Activated CD4-positive, alpha-beta T cell treated with anti-CD3 and anti-CD28 coated beads for 48 hours (primary cell): ENCODE results near the gene OR2T6.
"Not testable (repeated sequence)": the region's sequence is repeated elsewhere in the genome, so short reads cannot be mapped to it uniquely, and the experiment has no call there.

Experiments used
- DNase-seq: peaks from one replicate; pipeline ENCODE4 v3.0.0-alpha.2; 2020

The OR2T6 gene, protein sequence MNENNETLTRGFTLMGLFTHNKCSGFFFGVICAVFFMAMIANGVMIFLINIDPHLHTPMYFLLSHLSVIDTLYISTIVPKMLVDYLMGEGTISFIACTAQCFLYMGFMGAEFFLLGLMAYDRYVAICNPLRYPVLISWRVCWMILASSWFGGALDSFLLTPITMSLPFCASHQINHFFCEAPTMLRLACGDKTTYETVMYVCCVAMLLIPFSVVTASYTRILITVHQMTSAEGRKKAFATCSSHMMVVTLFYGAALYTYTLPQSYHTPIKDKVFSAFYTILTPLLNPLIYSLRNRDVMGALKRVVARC

DNA sequence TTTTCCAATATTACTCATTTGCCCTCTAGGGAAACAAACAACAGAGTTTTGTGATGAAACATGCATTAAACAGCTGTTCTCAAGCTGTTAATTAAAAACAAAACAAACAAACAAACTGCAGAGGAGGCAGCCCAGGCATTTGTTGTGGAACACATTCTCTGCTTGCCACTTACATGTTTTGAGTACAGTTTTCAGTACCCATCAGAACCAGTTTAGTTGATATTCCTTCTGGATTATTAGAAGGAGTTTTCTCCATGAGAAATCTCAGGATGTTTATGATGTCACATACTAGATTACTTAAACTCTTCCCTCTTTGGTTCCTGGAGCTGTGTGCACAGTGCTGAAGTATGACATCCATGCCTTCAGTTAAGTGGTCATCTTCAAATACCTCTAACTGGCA is at the start of gene OR2T6:
OR2T6 (plus strand) TSS at position 301 of the 400 bp plus-strand sequence. CDS start 11,863 bp downstream, outside the sequence.
- no peak for DNase-seq

GRCh38 chr1:248343451-248343850 is 32.1 kb upstream of the OR2T6 start:
- no peak for DNase-seq

DNA sequence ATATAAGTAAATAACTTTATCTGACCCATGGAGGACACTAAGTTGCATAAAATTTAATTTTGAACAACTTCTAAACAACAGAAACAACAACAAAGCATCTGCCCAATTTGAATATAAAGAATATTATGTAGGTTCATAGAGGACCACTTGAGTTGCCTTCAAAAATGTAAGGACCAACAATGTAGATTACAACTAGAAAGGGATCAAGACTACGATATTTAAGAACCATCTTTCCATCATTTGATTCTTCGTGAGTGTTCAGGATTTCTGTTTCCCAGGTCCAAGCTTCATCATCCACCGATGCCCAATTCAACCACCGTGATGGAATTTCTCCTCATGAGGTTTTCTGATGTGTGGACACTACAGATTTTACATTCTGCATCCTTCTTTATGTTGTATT is 27.1 kb upstream of the OR2T6 start, which contains the start of gene OR14C36:
OR14C36 (plus strand) TSS at position 301 of the 400 bp plus-strand sequence; CDS start at position 301, 0 bp downstream.
- DNase-seq, result no peak

DNA sequence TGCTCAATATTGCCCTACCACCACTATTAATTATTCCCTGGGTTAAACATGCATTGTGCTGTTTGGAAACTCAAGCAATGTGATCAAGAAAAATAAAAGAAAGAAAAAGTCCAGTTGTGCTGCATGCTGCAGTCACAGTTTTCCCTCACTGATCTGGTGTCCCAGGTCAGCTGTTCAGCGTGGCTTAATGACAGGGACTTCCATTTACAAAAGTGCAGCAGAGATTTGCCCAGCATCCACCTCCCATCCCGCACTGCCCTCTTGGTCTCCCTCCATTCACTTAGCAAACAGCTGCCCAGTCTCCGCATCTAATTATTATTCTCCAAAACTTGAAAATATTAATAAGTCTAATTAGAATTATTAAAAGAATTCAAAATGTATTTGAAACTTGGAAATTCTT is 16.1 kb upstream of the OR2T6 start:
- DNase-seq, result no peak

DNA sequence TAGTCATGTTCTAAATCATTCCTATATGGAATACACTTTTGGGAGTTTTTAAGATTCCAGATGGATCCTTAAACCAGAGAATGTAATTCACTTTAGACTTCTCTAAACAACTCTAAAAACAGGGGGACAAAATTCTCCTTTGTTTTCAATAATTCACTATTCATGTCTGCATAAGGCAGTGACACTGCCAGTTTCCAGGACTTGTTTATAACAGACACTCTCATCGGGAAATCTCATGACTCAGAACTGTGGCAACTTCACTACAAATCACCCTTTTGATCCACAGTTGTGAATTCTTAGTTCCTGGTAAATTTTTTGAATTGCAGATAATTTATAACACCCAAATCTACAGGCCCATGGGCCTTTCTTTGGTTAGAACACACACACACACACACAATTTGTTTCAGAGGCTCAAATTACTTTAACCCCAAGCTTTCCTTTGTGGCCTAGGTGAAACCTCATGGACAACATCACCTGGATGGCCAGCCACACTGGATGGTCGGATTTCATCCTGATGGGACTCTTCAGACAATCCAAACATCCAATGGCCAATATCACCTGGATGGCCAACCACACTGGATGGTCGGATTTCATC is 14.3 kb upstream of the OR2T6 start, which contains the start of gene OR2T4:
OR2T4 (plus strand) TSS at position 545 of the 595 bp plus-strand sequence; CDS start at position 545, 0 bp downstream.
- DNase-seq, result no peak

DNA sequence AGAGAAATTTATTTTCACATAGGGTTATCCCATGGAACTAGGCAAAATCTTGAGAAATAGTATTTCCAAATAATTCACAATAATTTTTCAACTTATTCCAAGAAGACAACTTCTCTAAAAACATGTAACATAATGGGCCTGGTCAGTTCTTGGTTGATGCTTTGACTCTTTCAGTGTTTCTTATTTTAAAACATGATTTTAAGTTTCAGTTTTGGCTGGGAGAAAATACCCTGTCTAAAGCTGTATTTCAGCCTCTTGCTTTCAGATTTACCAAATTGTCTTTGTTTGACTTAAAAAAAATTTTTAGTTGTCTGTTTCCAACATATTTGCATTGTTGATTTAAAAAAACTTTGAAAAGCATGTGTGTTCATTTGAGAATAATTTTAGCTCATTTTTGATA is 8.9 kb upstream of the OR2T6 start:
- DNase-seq, result no peak

DNA sequence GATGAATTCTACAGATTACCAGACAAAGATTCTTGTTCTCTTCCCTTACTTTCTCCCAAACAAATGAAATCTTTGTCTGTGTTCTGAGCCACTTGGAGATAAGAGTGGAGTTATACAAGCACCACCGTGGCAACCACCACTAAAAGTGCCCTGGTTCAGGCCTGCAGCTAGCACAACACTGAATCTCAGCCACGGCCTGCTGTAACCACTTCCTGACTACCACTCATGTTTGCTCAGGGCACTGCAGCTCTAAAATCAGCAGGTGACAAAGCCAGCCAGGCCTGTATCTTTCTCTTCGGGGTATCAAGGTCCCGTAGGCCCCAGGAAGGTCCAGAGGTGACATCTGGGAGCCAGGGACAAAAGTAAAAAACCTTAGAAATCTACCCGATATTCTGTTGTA is 3.2 kb upstream of the OR2T6 start:
- DNase-seq, result peak; percentile 4

DNA sequence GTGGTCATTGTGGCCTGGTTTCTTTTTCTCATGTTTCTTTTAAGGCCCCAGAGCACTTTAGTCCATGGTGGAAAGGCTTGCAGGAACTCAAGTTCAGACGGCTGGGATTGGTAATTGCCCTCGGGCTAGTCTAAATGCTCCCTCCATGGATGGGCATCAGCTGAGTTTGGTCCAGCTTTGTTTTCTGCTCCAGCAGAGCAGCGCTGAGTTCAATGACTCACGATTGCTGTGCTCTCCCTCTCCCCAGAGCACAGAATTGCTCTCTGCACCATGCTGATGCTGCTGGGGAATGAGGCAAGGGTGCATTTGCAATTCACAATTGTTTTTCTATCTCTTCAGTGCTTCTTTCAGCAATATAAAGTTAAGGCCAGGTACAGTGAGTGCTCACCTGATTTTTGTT is 1.8 kb upstream of the OR2T6 start:
- no peak for DNase-seq

DNA sequence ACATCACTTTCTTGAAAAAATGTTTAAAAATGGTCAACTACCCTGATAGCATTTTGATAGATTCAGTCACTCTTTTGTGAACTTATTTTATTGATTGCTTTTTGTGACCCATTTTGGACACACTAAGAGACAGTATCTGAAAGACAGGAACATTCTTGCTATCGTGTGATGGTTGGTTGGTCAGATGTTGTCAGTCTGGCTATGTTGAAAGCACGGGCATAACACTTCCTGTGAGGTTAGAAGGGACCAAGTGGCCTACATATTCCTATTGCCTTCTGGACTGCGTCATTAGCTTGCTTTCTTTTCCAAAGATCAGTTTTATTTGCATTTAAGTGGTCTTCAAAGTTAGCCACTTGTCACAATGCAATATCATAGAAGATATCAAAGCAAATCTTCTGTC is 1.4 kb downstream of the OR2T6 start:
- DNase-seq, result no peak

- DNase-seq, result no peak
These were observed 5.3 kb downstream of the OR2T6 start for GRCh38 chr1:248380854-248381253.

DNA sequence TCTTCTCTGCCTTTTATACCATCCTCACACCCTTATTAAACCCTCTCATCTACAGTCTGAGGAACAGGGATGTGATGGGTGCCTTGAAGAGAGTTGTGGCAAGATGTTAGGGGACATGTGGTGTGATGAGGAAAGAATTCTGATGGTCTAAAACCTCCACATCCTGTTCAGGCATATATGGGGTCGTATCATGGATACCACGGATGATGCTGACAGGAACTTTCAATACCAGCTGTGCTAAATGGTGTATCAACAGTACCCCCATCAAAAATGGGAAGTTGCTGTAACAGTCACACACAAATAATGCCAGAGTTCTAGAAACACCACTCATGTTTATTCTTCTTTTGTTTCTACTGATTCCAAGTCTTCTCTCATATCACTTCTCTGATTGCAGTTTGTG is 12.9 kb downstream of the OR2T6 start:
- DNase-seq, result no peak

- no peak for DNase-seq
These were observed 17.5 kb downstream of the OR2T6 start for GRCh38 chr1:248393050-248393449.

DNA sequence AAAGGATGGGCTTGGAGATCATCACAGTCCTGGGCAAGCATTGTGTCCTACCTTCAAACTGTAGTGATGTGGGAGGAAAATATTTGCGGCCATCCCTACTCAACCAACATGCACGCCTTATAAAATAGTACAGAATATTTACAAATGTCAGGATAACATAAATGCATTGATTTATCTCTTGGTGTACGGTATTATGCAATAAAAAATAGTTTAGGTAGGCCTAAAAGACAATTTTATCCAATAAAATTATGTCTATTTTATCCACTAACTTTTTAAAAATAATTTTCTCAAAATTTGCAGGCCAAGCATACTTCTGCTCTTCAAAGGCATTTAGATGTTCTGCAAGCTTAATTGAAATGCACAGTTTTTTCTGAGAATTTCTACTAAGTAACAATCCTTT is 27.2 kb downstream of the OR2T6 start, which contains the start of gene OR2T1:
OR2T1 (plus strand) TSS at position 301 of the 400 bp plus-strand sequence. CDS start 3,100 bp downstream, outside the sequence.
- DNase-seq, result no peak

DNA sequence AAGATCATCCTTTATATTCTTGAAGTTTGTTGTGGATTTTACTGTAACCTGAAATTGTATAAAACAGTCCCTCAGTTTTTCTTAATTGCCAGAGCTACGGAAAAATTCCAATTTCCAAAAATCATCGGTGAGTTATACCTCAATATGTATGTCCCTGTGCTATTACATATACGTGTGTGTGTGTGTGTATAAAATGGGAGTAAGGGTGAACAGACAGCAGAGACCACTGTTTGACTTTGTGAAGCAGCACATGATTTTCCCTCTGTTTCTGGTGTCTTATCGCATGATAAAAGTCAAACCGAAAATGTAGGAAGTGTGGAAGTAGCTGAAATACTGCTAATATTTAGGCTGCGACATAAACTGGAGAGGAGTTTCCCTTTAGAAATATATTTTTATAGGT is 28.5 kb downstream of the OR2T6 start:
- no peak for DNase-seq

DNA sequence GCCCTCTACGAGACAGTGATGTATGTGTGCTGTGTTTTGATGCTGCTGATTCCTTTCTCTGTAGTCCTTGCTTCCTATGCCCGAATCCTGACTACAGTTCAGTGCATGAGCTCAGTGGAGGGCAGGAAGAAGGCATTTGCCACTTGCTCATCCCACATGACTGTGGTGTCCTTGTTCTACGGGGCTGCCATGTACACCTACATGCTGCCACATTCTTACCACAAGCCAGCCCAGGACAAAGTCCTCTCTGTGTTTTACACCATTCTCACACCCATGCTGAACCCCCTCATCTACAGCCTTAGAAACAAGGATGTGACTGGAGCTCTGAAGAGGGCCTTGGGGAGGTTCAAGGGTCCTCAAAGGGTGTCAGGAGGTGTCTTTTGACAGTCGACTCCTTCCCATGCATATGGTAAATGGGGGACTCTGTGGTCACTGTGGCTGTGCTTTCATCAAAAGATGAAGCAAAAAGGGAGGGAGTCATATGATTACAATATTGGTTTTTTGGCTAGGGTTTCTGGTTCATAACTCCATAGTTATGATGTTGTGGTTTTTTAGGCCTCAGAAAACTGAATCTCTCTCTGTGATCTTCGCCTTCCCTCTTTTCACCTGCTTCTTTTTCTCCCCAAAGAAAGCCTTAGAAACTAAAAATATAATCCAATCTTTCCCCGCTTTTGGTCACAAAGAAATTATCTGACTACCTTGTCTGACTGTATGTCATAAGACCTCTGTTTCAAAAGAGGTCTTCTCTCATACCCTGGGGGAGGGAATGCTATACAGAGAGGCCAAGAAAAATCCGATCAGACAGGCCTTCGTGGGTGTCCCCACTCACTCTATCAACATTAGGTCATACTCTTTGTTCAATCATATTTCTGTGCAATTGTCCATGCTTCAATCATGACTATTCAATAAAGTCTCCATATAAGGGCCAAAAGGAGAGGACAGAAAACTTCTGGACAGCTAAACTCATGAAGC is 31.5 kb downstream of the OR2T6 start:
- DNase-seq, result no peak

GRCh38 chr1:248416226-248416625 is 40.7 kb downstream of the OR2T6 start:
- DNase-seq, result no peak

DNA sequence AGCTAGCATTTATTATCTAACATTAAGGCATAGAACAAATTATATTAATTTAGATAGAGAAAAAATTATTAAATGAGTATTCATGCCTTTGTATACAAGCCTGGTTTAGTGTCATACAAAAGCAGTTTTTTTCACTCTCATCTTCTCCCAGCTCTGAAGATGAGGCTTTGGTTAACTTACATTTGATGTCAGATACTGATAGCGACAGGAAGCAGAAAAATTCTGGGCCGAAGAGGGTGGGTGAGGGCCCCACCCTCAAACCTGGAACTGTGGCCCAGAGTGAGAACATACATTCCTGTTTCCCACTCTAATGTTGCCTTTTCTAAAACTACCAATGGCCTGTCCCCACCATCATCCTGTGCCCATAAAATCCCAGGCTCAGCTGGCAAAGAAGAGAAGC is 42.3 kb downstream of the OR2T6 start:
- DNase-seq, result no peak

DNA sequence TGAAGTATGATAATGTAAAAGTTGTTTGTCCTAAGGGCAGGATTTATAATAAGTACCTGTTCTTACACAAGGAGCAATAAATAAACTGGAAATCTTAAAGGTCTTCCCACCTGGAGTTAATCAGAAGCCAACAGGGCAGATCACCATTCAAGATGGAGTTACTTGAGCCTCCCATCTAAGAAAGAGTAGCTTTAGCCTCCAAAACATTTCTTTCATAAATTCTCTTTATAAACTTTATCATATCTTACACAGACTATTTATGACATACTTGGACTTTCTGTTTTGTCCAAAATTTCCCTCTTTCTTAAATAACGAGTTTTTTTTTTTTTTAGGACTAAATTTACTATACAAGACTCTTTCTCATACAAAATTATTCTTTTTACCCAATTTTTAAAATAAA is 45.8 kb downstream of the OR2T6 start:
- no peak for DNase-seq

GRCh38 chr1:248427526-248428191 is 52.1 kb downstream of the OR2T6 start:
- not testable (repeated sequence) for DNase-seq

- DNase-seq, result not testable (repeated sequence)
These were observed 52.6 kb downstream of the OR2T6 start for GRCh38 chr1:248428192-248428533.

- not testable (repeated sequence) for DNase-seq
These were observed 56.1 kb downstream of the OR2T6 start for GRCh38 chr1:248431683-248432082.

- not testable (repeated sequence) for DNase-seq
These were observed 56.7 kb downstream of the OR2T6 start for GRCh38 chr1:248432201-248432600.
